ENCODE data around the gene PRDM16.

GRCh38 chr1:3297756-3298155 is 228.8 kb downstream of the PRDM16 start:
- TF ChIP-seq GABPA (IDR thresholded peaks at IDR 0.05 in 1 of 2, conservative IDR thresholded peaks at IDR 0.05 in 1 of 2) = no peak
- no peak for TF ChIP-seq CTCF (IDR thresholded peaks at IDR 0.05; ENCODE audit: low read depth, low read length, missing input control)
- TF ChIP-seq, protein P1, sequence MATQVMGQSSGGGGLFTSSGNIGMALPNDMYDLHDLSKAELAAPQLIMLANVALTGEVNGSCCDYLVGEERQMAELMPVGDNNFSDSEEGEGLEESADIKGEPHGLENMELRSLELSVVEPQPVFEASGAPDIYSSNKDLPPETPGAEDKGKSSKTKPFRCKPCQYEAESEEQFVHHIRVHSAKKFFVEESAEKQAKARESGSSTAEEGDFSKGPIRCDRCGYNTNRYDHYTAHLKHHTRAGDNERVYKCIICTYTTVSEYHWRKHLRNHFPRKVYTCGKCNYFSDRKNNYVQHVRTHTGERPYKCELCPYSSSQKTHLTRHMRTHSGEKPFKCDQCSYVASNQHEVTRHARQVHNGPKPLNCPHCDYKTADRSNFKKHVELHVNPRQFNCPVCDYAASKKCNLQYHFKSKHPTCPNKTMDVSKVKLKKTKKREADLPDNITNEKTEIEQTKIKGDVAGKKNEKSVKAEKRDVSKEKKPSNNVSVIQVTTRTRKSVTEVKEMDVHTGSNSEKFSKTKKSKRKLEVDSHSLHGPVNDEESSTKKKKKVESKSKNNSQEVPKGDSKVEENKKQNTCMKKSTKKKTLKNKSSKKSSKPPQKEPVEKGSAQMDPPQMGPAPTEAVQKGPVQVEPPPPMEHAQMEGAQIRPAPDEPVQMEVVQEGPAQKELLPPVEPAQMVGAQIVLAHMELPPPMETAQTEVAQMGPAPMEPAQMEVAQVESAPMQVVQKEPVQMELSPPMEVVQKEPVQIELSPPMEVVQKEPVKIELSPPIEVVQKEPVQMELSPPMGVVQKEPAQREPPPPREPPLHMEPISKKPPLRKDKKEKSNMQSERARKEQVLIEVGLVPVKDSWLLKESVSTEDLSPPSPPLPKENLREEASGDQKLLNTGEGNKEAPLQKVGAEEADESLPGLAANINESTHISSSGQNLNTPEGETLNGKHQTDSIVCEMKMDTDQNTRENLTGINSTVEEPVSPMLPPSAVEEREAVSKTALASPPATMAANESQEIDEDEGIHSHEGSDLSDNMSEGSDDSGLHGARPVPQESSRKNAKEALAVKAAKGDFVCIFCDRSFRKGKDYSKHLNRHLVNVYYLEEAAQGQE (IDR thresholded peaks at IDR 0.05) = no peak
- TF ChIP-seq YY1 (IDR thresholded peaks at IDR 0.05) = no peak
- no peak for TF ChIP-seq MAX (IDR thresholded peaks at IDR 0.05)
- TF ChIP-seq RAD21 (IDR thresholded peaks at IDR 0.05) = no peak
- no peak for TF ChIP-seq RXRA (IDR thresholded peaks at IDR 0.05)
